Fibroblast of lung (primary cell): Measurements from ENCODE around the gene CLMP. TPM values are rescaled to one million over a fixed set of nuclear protein-coding genes. Genes with fewer than 3 reads are reported as not detected.

Source experiments
- DNase-seq, 2 donors: peaks; one replicate each; pipeline versions ENCODE4 v3.0.0 to v3.0.0-alpha.2; 2010; ENCODE audit warnings: low read depth in 2 of 2
- H2AFZ ChIP-seq: 2 replicates; pipeline ENCODE4 v1.5.1; 2012; ENCODE audit warnings: low read length, control low read depth, inconsistent platforms
- H3K27ac ChIP-seq: 2 replicates; pipeline ENCODE4 v1.5.1; 2011; ENCODE audit warnings: low read length, control low read depth; ENCODE audit not compliant: insufficient read depth
- H3K27me3 ChIP-seq: 2 replicates; pipeline ENCODE4 v1.5.1; 2011; ENCODE audit warnings: mild to moderate bottlenecking, low read length; ENCODE audit not compliant: control insufficient read depth, insufficient read depth
- H3K36me3 ChIP-seq: 2 replicates; pipeline ENCODE4 v1.5.1; 2011; ENCODE audit warnings: low read length; ENCODE audit not compliant: control insufficient read depth, insufficient read depth
- H3K4me1 ChIP-seq: 2 replicates; pipeline ENCODE4 v1.5.1; 2011; ENCODE audit warnings: low read length; ENCODE audit not compliant: control insufficient read depth, insufficient read depth; ENCODE audit errors: extremely low read depth
- H3K4me2 ChIP-seq: 2 replicates; pipeline ENCODE4 v1.5.1; 2011; ENCODE audit warnings: low read length, control low read depth; ENCODE audit not compliant: insufficient read depth; ENCODE audit errors: extremely low read depth
- H3K4me3 ChIP-seq, 4 experiments: fragments of 200-600 bp in 1 of 4; sonication (generic) in 1 of 4; replicated peaks in 1 of 4; 2 replicates each; pipeline ENCODE4 v1.5.1; 2011 to 2016; ENCODE audit warnings: low read length in 4 of 4, low read depth in 3 of 4, mild to moderate bottlenecking in 3 of 4, control low read depth in 2 of 4, inconsistent platforms in 1 of 4, mixed read lengths in 1 of 4; ENCODE audit not compliant: insufficient read depth in 1 of 4; ENCODE audit errors: control extremely low read depth in 1 of 4
- H3K79me2 ChIP-seq: 2 replicates; pipeline ENCODE4 v1.5.1; 2012; ENCODE audit warnings: mild to moderate bottlenecking, low read length, inconsistent platforms; ENCODE audit not compliant: control insufficient read depth, insufficient read depth
- H3K9ac ChIP-seq: 2 replicates; pipeline ENCODE4 v1.5.1; 2011; ENCODE audit warnings: mild to moderate bottlenecking, low read length, control low read depth; ENCODE audit not compliant: insufficient read depth
- H3K9me3 ChIP-seq: 2 replicates; pipeline ENCODE4 v1.5.1; 2012; ENCODE audit warnings: low read depth, low read length; ENCODE audit not compliant: control insufficient read depth, insufficient read depth
- H4K20me1 ChIP-seq: 2 replicates; pipeline ENCODE4 v1.5.1; 2011; ENCODE audit warnings: low read length; ENCODE audit not compliant: control insufficient read depth, insufficient read depth; ENCODE audit errors: extremely low read depth
- CTCF ChIP-seq, 2 donors: IDR thresholded peaks in 1 of 2; conservative IDR thresholded peaks in 1 of 2; 1 replicate in 1 of 2; 2 replicates in 1 of 2; pipeline ENCODE4 v1.5.1; 2011 to 2012; ENCODE audit warnings: low read length in 2 of 2, control low read depth in 1 of 2, inconsistent platforms in 1 of 2, low read depth in 1 of 2, mild to moderate bottlenecking in 1 of 2
- EZH2 ChIP-seq: IDR thresholded peaks from 2 replicates; pipeline ENCODE4 v1.5.1; 2012; ENCODE audit warnings: low read length, control low read depth, mild to moderate bottlenecking; ENCODE audit errors: missing control alignments
- polyA plus RNA-seq, 2 donors: library from polyadenylated mRNA; depleted of rRNA in 1 of 2; stranded (reverse) in 1 of 2; unstranded in 1 of 2; fragments of >200 nt; gene quantifications; 2 replicates each; pipeline ENCODE4 v1.2.1, GENCODE V29; 2011 to 2012; ENCODE audit warnings: missing spikeins in 1 of 2
- total RNA-seq: library from RNA; depleted of rRNA; stranded (reverse); fragments of >200 nt; gene quantifications from 2 replicates; pipeline ENCODE4 v1.2.1, GENCODE V29; 2014

Gene CLMP
- total and polyA plus RNA-seq, 2 donors (not counting 1 experiment from before 2014, with no cell fraction given): 107 to 243 TPM

- DNase-seq: no peak
- H3K79me2 ChIP-seq: peaks cover 84% of the 10 kb centered on the region
- H3K27me3 ChIP-seq: no peaks in the 10 kb centered on the region
- H3K4me2 ChIP-seq: no peak overlapping the region
- H3K27ac ChIP-seq: peak overlapping the region; percentile 6
- no peaks in the 10 kb centered on the region for H3K9me3 ChIP-seq
- H3K9ac ChIP-seq: no peak overlapping the region
- peaks cover 3% of the 10 kb centered on the region for H3K36me3 ChIP-seq
- H3K4me1 ChIP-seq: peaks cover 39% of the 10 kb centered on the region
- no peak overlapping the region for H3K4me3 ChIP-seq
- TF ChIP-seq CTCF (conservative IDR thresholded peaks at IDR 0.05 in 1 of 2, IDR thresholded peaks at IDR 0.05 in 1 of 2; ENCODE audit: low read depth in 1 of 2, low read length in 2 of 2): no peak
- TF ChIP-seq EZH2: no peak
- H2AFZ ChIP-seq: no peak overlapping the region
- H4K20me1 ChIP-seq: no peaks in the 10 kb centered on the region
These were observed 10.5 kb downstream of the CLMP start for GRCh38 chr11:123184531-123184930.

GRCh38 chr11:123183391-123184099 is 11.5 kb downstream of the CLMP start:
- Histone ChIP-seq H3K36me3 (peaks cover 3% of the 10 kb centered on the region), H3K79me2 (peaks cover 88% of the 10 kb centered on the region), H3K4me3 (no peak overlapping the region), H3K27ac (no peak overlapping the region), H3K9ac (no peak overlapping the region), H3K4me2 (no peak overlapping the region), H3K9me3 (no peaks in the 10 kb centered on the region), H4K20me1 (no peaks in the 10 kb centered on the region), H3K4me1 (peaks cover 41% of the 10 kb centered on the region), H2AFZ (no peak overlapping the region), H3K27me3 (no peaks in the 10 kb centered on the region)
- TF ChIP-seq CTCF (conservative IDR thresholded peaks at IDR 0.05 in 1 of 2, IDR thresholded peaks at IDR 0.05 in 1 of 2; ENCODE audit: low read depth in 1 of 2, low read length in 2 of 2) (no peak), EZH2 (no peak)
- peak in 1 of 2 donors; percentile 62 for DNase-seq

GRCh38 chr11:123181767-123182500 is 13.1 kb downstream of the CLMP start:
- Histone ChIP-seq H3K4me1 (peaks cover 26% of the 10 kb centered on the region), H3K27me3 (no peaks in the 10 kb centered on the region), H3K27ac (no peak overlapping the region), H3K9me3 (no peaks in the 10 kb centered on the region), H3K4me3 (no peak overlapping the region), H3K4me2 (no peak overlapping the region), H3K9ac (no peak overlapping the region), H4K20me1 (no peaks in the 10 kb centered on the region), H3K79me2 (peaks cover 80% of the 10 kb centered on the region), H3K36me3 (peaks cover 3% of the 10 kb centered on the region), H2AFZ (no peak overlapping the region)
- TF ChIP-seq EZH2 (no peak), CTCF (conservative IDR thresholded peaks at IDR 0.05 in 1 of 2, IDR thresholded peaks at IDR 0.05 in 1 of 2; ENCODE audit: low read depth in 1 of 2, low read length in 2 of 2) (no peak)
- DNase-seq: no peak
